SK-N-SH treated with all-trans-retinoic acid at 6 μM for 48 hours (cell line): Measurements from ENCODE around the gene MAP3K7.

Experiments
- ATAC-seq: fragments of 200-7000 bp; cut with Tn5 transposase; 3 replicates; pipeline ENCODE4 v1.9.1; 2020; ENCODE audit warnings: mild to moderate bottlenecking, moderate library complexity
- ARNTL ChIP-seq: fragments of 450-650 bp; formaldehyde crosslinking; IDR thresholded peaks from 2 replicates; pipeline ENCODE4 v1.5.0; 2020; ENCODE audit warnings: low read depth, mild to moderate bottlenecking, moderate library complexity, borderline replicate concordance
- CSDC2 ChIP-seq: fragments of 250-450 bp; sonication (Bioruptor Pico); IDR thresholded peaks from 2 replicates; pipeline ENCODE4 v1.5.0; 2020; ENCODE audit warnings: mild to moderate bottlenecking, moderate library complexity
- ESRRG ChIP-seq: fragments of 250-450 bp; sonication (Bioruptor Pico); IDR thresholded peaks from 2 replicates; pipeline ENCODE4 v1.6.1; 2021; ENCODE audit warnings: mild to moderate bottlenecking
- GLIS3 ChIP-seq: fragments of 250-450 bp; sonication (Bioruptor Pico); IDR thresholded peaks from 2 replicates; pipeline ENCODE4 v1.5.0; 2020; ENCODE audit warnings: mild to moderate bottlenecking, moderate library complexity
- ISL1 ChIP-seq: fragments of 250-450 bp; sonication (Bioruptor Pico); IDR thresholded peaks from 2 replicates; pipeline ENCODE4 v2.1.2; 2022; ENCODE audit warnings: mild to moderate bottlenecking, moderate library complexity
- OSR1 ChIP-seq: fragments of 250-450 bp; sonication (Bioruptor Pico); IDR thresholded peaks from 2 replicates; pipeline ENCODE4 v1.8.0; 2022; ENCODE audit warnings: moderate library complexity, mild to moderate bottlenecking, inconsistent platforms
- RARB ChIP-seq: fragments of 250-450 bp; sonication (Bioruptor Pico); IDR thresholded peaks from 2 replicates; pipeline ENCODE4 v1.8.0; 2021; ENCODE audit warnings: mild to moderate bottlenecking, moderate library complexity
- SNAI2 ChIP-seq: fragments of 250-450 bp; sonication (Bioruptor Pico); IDR thresholded peaks from 2 replicates; pipeline ENCODE4 v1.5.0; 2020; ENCODE audit warnings: mild to moderate bottlenecking, moderate library complexity
- TCF4 ChIP-seq: fragments of 250-450 bp; sonication (Bioruptor Pico); IDR thresholded peaks from 2 replicates; pipeline ENCODE4 v1.8.0; 2021; ENCODE audit warnings: mild to moderate bottlenecking, moderate library complexity, borderline replicate concordance
- TOX ChIP-seq: fragments of 250-450 bp; sonication (Bioruptor Pico); IDR thresholded peaks from 2 replicates; pipeline ENCODE4 v1.8.0; 2021; ENCODE audit warnings: mild to moderate bottlenecking, moderate library complexity, borderline replicate concordance
- ZC3H10 ChIP-seq: fragments of 250-450 bp; sonication (Bioruptor Pico); IDR thresholded peaks from 2 replicates; pipeline ENCODE4 v1.5.1; 2021; ENCODE audit warnings: mild to moderate bottlenecking, moderate library complexity
- ZFP3 ChIP-seq: fragments of 250-450 bp; sonication (Bioruptor Pico); IDR thresholded peaks from 2 replicates; pipeline ENCODE4 v1.5.0; 2020; ENCODE audit warnings: mild to moderate bottlenecking, moderate library complexity
- ZFP30 ChIP-seq: fragments of 450-650 bp; formaldehyde crosslinking; IDR thresholded peaks from 2 replicates; pipeline ENCODE4 v1.5.0; 2022; ENCODE audit warnings: mild to moderate bottlenecking, moderate library complexity
- ZNF565 ChIP-seq: fragments of 450-650 bp; formaldehyde crosslinking; conservative IDR thresholded peaks from 2 replicates; pipeline ENCODE4 v1.5.0; 2020; ENCODE audit warnings: low read depth, mild to moderate bottlenecking, moderate library complexity
- ZNF8 ChIP-seq: fragments of 450-650 bp; formaldehyde crosslinking; IDR thresholded peaks from 2 replicates; pipeline ENCODE4 v1.5.0; 2020; ENCODE audit warnings: mild to moderate bottlenecking, moderate library complexity
- TF ChIP-seq, protein P1 (sequence below): fragments of 250-450 bp; sonication (Bioruptor Pico); IDR thresholded peaks from 2 replicates; pipeline ENCODE4 v1.8.0; 2020; ENCODE audit warnings: mild to moderate bottlenecking, moderate library complexity, borderline replicate concordance
- TF ChIP-seq, protein P2 (sequence below): fragments of 250-450 bp; sonication (Bioruptor Pico); IDR thresholded peaks from 2 replicates; pipeline ENCODE4 v1.5.1; 2021; ENCODE audit warnings: mild to moderate bottlenecking, moderate library complexity
- TF ChIP-seq, protein P3 (sequence below): fragments of 250-450 bp; sonication (Bioruptor Pico); IDR thresholded peaks from 2 replicates; pipeline ENCODE4 v1.5.0; 2020; ENCODE audit warnings: mild to moderate bottlenecking, moderate library complexity
- TF ChIP-seq, protein P4 (sequence below): fragments of 250-450 bp; sonication (Bioruptor Pico); IDR thresholded peaks from 2 replicates; pipeline ENCODE4 v1.8.0; 2021; ENCODE audit warnings: low read depth, mild to moderate bottlenecking, moderate library complexity, borderline replicate concordance
- TF ChIP-seq, protein P5 (sequence below): fragments of 250-450 bp; sonication (Bioruptor Pico); IDR thresholded peaks from 2 replicates; pipeline ENCODE4 v1.5.1; 2020; ENCODE audit warnings: low read depth, mild to moderate bottlenecking, moderate library complexity

MAP3K7 gene

DNA sequence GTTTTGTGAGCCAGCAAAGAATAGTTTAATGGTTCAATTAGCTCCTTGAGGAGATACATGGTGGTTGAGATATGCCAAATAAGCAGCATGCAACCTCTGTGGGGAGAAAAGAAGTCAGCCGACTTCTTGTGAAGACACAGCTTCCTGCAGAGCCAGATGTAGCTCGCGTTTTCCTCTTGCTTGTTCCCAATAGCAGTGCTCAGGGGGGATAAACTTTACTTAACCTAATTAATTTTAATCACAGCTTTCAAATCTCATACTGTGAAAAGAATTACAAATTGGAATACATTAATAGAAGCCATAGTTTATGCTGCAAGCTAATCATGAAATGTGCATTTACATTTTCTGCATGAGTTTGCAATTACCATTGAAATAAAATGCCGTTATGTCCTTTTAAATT is 106.2 kb downstream of the MAP3K7 start:
- ATAC-seq: no peak
- TF ChIP-seq, protein P1, sequence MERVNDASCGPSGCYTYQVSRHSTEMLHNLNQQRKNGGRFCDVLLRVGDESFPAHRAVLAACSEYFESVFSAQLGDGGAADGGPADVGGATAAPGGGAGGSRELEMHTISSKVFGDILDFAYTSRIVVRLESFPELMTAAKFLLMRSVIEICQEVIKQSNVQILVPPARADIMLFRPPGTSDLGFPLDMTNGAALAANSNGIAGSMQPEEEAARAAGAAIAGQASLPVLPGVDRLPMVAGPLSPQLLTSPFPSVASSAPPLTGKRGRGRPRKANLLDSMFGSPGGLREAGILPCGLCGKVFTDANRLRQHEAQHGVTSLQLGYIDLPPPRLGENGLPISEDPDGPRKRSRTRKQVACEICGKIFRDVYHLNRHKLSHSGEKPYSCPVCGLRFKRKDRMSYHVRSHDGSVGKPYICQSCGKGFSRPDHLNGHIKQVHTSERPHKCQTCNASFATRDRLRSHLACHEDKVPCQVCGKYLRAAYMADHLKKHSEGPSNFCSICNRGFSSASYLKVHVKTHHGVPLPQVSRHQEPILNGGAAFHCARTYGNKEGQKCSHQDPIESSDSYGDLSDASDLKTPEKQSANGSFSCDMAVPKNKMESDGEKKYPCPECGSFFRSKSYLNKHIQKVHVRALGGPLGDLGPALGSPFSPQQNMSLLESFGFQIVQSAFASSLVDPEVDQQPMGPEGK (CRISPR knock-in tag): no peak
- TF ChIP-seq, protein P2, sequence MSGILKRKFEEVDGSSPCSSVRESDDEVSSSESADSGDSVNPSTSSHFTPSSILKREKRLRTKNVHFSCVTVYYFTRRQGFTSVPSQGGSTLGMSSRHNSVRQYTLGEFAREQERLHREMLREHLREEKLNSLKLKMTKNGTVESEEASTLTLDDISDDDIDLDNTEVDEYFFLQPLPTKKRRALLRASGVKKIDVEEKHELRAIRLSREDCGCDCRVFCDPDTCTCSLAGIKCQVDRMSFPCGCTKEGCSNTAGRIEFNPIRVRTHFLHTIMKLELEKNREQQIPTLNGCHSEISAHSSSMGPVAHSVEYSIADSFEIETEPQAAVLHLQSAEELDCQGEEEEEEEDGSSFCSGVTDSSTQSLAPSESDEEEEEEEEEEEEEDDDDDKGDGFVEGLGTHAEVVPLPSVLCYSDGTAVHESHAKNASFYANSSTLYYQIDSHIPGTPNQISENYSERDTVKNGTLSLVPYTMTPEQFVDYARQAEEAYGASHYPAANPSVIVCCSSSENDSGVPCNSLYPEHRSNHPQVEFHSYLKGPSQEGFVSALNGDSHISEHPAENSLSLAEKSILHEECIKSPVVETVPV: no peak
- TF ChIP-seq OSR1 (CRISPR knock-in tag) (no peak), ESRRG (CRISPR knock-in tag) (no peak), ZNF8 (no peak), RARB (CRISPR knock-in tag) (no peak), TCF4 (no peak), GLIS3 (CRISPR knock-in tag) (no peak), TOX (CRISPR knock-in tag) (no peak), ZFP3 (CRISPR knock-in tag) (no peak), SNAI2 (CRISPR knock-in tag) (no peak)
- TF ChIP-seq, protein P3, sequence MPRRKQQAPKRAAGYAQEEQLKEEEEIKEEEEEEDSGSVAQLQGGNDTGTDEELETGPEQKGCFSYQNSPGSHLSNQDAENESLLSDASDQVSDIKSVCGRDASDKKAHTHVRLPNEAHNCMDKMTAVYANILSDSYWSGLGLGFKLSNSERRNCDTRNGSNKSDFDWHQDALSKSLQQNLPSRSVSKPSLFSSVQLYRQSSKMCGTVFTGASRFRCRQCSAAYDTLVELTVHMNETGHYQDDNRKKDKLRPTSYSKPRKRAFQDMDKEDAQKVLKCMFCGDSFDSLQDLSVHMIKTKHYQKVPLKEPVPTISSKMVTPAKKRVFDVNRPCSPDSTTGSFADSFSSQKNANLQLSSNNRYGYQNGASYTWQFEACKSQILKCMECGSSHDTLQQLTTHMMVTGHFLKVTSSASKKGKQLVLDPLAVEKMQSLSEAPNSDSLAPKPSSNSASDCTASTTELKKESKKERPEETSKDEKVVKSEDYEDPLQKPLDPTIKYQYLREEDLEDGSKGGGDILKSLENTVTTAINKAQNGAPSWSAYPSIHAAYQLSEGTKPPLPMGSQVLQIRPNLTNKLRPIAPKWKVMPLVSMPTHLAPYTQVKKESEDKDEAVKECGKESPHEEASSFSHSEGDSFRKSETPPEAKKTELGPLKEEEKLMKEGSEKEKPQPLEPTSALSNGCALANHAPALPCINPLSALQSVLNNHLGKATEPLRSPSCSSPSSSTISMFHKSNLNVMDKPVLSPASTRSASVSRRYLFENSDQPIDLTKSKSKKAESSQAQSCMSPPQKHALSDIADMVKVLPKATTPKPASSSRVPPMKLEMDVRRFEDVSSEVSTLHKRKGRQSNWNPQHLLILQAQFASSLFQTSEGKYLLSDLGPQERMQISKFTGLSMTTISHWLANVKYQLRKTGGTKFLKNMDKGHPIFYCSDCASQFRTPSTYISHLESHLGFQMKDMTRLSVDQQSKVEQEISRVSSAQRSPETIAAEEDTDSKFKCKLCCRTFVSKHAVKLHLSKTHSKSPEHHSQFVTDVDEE (CRISPR knock-in tag): no peak
- TF ChIP-seq, protein P4, sequence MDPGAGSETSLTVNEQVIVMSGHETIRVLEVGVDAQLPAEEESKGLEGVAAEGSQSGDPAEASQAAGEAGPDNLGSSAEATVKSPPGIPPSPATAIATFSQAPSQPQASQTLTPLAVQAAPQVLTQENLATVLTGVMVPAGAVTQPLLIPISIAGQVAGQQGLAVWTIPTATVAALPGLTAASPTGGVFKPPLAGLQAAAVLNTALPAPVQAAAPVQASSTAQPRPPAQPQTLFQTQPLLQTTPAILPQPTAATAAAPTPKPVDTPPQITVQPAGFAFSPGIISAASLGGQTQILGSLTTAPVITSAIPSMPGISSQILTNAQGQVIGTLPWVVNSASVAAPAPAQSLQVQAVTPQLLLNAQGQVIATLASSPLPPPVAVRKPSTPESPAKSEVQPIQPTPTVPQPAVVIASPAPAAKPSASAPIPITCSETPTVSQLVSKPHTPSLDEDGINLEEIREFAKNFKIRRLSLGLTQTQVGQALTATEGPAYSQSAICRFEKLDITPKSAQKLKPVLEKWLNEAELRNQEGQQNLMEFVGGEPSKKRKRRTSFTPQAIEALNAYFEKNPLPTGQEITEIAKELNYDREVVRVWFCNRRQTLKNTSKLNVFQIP (CRISPR knock-in tag): no peak

DNA sequence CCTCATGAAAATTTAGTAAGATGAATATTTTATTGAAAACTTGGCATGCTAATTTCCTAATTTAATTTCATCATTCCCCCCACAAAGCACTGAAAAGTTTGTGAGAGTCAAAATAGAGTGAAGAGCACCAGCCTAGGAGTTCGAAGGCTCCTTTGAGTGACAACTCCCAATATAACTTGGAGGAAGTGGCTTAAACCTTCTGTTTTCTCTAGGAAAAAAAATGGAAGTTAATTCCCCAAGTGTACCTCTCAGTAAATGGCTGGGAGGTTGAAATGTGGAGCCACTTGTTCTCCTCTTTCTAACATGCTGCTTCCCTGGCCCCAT is 107.3 kb downstream of the MAP3K7 start:
- ATAC-seq: no peak
- no peak for TF ChIP-seq TCF4
- no peak for TF ChIP-seq OSR1 (CRISPR knock-in tag)
- no peak for TF ChIP-seq GLIS3 (CRISPR knock-in tag)
- TF ChIP-seq, all 23 proteins: peak for 0

DNA sequence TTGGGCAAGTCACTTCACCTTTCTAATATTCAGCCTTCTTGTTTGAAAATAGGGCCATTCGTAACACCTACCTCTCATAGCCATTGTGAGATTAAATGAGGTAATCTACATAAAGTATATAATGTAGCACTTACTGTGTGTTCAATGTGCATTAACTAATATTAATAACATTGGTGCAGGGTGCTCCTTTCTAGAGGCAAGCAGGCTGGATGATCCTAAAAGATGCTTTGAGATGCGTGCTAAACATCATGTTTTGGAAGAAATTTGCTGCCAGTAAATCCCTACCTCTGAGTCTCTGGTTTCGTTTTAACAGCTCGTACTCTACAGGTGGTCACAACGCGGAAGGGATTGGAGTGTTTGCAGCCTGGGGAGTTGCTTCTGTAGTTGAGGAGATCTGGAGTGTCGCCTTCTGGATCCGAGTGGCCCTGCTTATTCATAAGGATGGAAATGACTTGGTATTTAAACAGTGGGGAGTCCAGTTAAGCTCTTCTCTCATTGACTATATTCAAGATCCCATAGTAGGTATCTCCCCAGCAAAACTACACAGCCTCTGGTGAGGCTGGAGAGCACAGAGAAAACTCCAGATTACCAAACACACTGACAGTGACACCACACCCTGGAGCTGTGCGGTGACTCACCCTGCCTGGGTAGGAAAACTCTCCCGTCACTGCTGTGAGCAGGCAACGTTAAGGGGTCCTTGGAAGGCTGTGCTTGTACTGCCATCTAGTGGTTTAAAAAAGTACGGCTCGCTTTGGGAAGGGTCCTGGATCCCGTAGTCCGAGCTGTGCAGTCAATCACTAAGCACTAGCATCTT is 107.9 kb downstream of the MAP3K7 start:
- no peak for TF ChIP-seq CSDC2 (CRISPR knock-in tag)
- TF ChIP-seq ARNTL (CRISPR knock-in tag): no peak
- TF ChIP-seq, protein P2: no peak
- no peak for TF ChIP-seq ZNF565 (CRISPR knock-in tag)
- TF ChIP-seq SNAI2 (CRISPR knock-in tag): no peak
- TF ChIP-seq ZC3H10 (CRISPR knock-in tag): no peak
- TF ChIP-seq, protein P3 (CRISPR knock-in tag): no peak
- no peak for TF ChIP-seq ZNF8
- no peak for TF ChIP-seq ZFP30 (CRISPR knock-in tag)
- no peak for TF ChIP-seq GLIS3 (CRISPR knock-in tag)
- TF ChIP-seq, protein P5, sequence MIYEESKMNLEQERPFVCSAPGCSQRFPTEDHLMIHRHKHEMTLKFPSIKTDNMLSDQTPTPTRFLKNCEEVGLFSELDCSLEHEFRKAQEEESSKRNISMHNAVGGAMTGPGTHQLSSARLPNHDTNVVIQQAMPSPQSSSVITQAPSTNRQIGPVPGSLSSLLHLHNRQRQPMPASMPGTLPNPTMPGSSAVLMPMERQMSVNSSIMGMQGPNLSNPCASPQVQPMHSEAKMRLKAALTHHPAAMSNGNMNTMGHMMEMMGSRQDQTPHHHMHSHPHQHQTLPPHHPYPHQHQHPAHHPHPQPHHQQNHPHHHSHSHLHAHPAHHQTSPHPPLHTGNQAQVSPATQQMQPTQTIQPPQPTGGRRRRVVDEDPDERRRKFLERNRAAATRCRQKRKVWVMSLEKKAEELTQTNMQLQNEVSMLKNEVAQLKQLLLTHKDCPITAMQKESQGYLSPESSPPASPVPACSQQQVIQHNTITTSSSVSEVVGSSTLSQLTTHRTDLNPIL (CRISPR knock-in tag): no peak
- TF ChIP-seq ESRRG (CRISPR knock-in tag): no peak
- TF ChIP-seq ISL1 (CRISPR knock-in tag): no peak; the same call in 1 of the 2 replicates
- TF ChIP-seq TOX (CRISPR knock-in tag): no peak
- ATAC-seq: peak; percentile 99
